Lower leg skin (tissue), 3 donors: ENCODE results near the gene TRIM15.

Experiments
- POLR2A ChIP-seq, 2 donors: fragments of 450-650 bp; IDR thresholded peaks; one replicate each; pipeline ENCODE4 v1.6.1; 2016 to 2017; ENCODE audit warnings: antibody characterized with exemption in 2 of 2, mild to moderate bottlenecking in 1 of 2, moderate library complexity in 1 of 2
- TF ChIP-seq, protein P1 (sequence below), 3 donors: fragments of 450-650 bp; IDR thresholded peaks; one replicate each; pipeline ENCODE4 v1.5.1; 2016; ENCODE audit warnings: antibody characterized with exemption in 3 of 3, mild to moderate bottlenecking in 3 of 3, moderate library complexity in 2 of 3

DNA sequence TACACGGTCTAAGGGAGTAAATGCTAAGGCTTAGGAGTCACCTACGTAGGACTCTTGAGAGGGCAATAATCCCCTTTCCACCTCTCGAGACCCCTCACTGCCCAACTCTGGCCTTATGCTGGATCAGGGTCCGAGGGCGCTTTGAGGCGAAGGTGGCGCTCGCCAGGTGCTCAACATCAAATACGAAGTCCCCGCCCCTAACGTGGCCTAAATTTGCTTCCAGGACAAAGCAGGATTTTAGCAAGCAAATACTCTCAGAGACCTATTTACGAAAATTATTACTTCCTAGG lies 50.3 kb downstream of the TRIM15 start:
- no peak for TF ChIP-seq POLR2A (IDR thresholded peaks at IDR 0.05)
- TF ChIP-seq, protein P1, sequence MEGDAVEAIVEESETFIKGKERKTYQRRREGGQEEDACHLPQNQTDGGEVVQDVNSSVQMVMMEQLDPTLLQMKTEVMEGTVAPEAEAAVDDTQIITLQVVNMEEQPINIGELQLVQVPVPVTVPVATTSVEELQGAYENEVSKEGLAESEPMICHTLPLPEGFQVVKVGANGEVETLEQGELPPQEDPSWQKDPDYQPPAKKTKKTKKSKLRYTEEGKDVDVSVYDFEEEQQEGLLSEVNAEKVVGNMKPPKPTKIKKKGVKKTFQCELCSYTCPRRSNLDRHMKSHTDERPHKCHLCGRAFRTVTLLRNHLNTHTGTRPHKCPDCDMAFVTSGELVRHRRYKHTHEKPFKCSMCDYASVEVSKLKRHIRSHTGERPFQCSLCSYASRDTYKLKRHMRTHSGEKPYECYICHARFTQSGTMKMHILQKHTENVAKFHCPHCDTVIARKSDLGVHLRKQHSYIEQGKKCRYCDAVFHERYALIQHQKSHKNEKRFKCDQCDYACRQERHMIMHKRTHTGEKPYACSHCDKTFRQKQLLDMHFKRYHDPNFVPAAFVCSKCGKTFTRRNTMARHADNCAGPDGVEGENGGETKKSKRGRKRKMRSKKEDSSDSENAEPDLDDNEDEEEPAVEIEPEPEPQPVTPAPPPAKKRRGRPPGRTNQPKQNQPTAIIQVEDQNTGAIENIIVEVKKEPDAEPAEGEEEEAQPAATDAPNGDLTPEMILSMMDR (IDR thresholded peaks at IDR 0.05): no peak
